Panc1 (cell line): ENCODE results near the gene WDR6.

ENCODE experiments used
- CTCF ChIP-seq: fragments of 450-650 bp; IDR thresholded peaks from 2 replicates; pipeline ENCODE4 v1.5.1; 2017; ENCODE audit warnings: mild to moderate bottlenecking
- POLR2AphosphoS5 ChIP-seq: IDR thresholded peaks from 2 replicates; pipeline ENCODE4 v1.6.1; 2012; ENCODE audit warnings: mild to moderate bottlenecking, low read depth, low read length, moderate library complexity

GRCh38 chr3:49029563-49029884 lies 22.3 kb downstream of the WDR6 start:
- TF ChIP-seq CTCF (no peak), POLR2AphosphoS5 (no peak)
